Measurements from ENCODE around the gene COPE.
A peak's percentile ranks its signal among the peaks of the same experiment; 100 is the strongest.
"Not testable (repeated sequence)": the region's sequence is repeated elsewhere in the genome, so short reads cannot be mapped to it uniquely, and the experiment has no call there.

COPE gene

GRCh38 chr19:18919086-18919899 lies at the start of gene COPE, which contains the start of gene DDX49:
COPE (minus strand) TSS chr19:18919387; CDS start chr19:18919348, 39 bp downstream.
DDX49 (plus strand) TSS chr19:18919715; CDS start chr19:18919742, 27 bp downstream.
- peak; percentile 96 for DNase-seq (ENCODE audit: low read depth)

- no peak for DNase-seq (ENCODE audit: low read depth)
Measured at GRCh38 chr19:18967358-18968146, 48.4 kb upstream of the COPE start.

- no peak for DNase-seq (ENCODE audit: low read depth)
Measured at GRCh38 chr19:18966307-18966706, 47.1 kb upstream of the COPE start.

GRCh38 chr19:18964121-18964520 lies 44.9 kb upstream of the COPE start:
- DNase-seq (ENCODE audit: low read depth) = no peak

- DNase-seq (ENCODE audit: low read depth) = no peak
Measured at GRCh38 chr19:18961767-18962620, 42.8 kb upstream of the COPE start.

GRCh38 chr19:18960370-18960769 lies 41.2 kb upstream of the COPE start:
- DNase-seq (ENCODE audit: low read depth) = no peak

GRCh38 chr19:18955042-18955441 lies 35.9 kb upstream of the COPE start:
- no peak for DNase-seq (ENCODE audit: low read depth)

GRCh38 chr19:18954094-18954493 lies 34.9 kb upstream of the COPE start:
- DNase-seq (ENCODE audit: low read depth) = no peak

- not testable (repeated sequence) for DNase-seq (ENCODE audit: low read depth)
Measured at GRCh38 chr19:18952364-18953003, 33.3 kb upstream of the COPE start.

GRCh38 chr19:18951721-18952281 lies 32.6 kb upstream of the COPE start:
- DNase-seq (ENCODE audit: low read depth) = no peak

GRCh38 chr19:18949858-18950257 lies 30.7 kb upstream of the COPE start:
- no peak for DNase-seq (ENCODE audit: low read depth)

- DNase-seq (ENCODE audit: low read depth) = no peak
Measured at GRCh38 chr19:18948976-18949356, 29.8 kb upstream of the COPE start.

GRCh38 chr19:18948075-18948975 lies 29.1 kb upstream of the COPE start:
- no peak for DNase-seq (ENCODE audit: low read depth)

GRCh38 chr19:18946918-18947317 lies 27.7 kb upstream of the COPE start:
- DNase-seq (ENCODE audit: low read depth) = no peak

GRCh38 chr19:18946335-18946734 lies 27.1 kb upstream of the COPE start:
- no peak for DNase-seq (ENCODE audit: low read depth)

- no peak for DNase-seq (ENCODE audit: low read depth)
Measured at GRCh38 chr19:18945297-18945696, 26.1 kb upstream of the COPE start.

GRCh38 chr19:18943465-18943864 lies 24.3 kb upstream of the COPE start:
- DNase-seq (ENCODE audit: low read depth) = no peak

GRCh38 chr19:18942692-18943091 lies 23.5 kb upstream of the COPE start:
- DNase-seq (ENCODE audit: low read depth) = no peak

- DNase-seq (ENCODE audit: low read depth) = no peak
Measured at GRCh38 chr19:18941628-18942354, 22.6 kb upstream of the COPE start.
